NCI-H774 (cell line): Measurements from ENCODE around the gene SEC11A.
"Not testable (repeated sequence)": the region's sequence is repeated elsewhere in the genome, so short reads cannot be mapped to it uniquely, and the experiment has no call there.

Experiments
- DNase-seq: peaks from one replicate; lab custom pipeline; 2025; lab: John Stamatoyannopoulos, UW

The SEC11A gene

GRCh38 chr15:84737005-84737404 lies 21.1 kb upstream of the SEC11A start:
- no peak for DNase-seq

GRCh38 chr15:84736375-84736774 lies 20.4 kb upstream of the SEC11A start:
- DNase-seq, result no peak

- DNase-seq, result not testable (repeated sequence)
Observed at GRCh38 chr15:84735480-84736061, 19.6 kb upstream of the SEC11A start.

- DNase-seq, result peak; percentile 44
Observed at GRCh38 chr15:84734794-84735479, 19.0 kb upstream of the SEC11A start.

- DNase-seq, result no peak
Observed at GRCh38 chr15:84731774-84732173, 15.8 kb upstream of the SEC11A start.

- no peak for DNase-seq
Observed at GRCh38 chr15:84727429-84727828, 11.5 kb upstream of the SEC11A start.

GRCh38 chr15:84725001-84725491 lies 9.1 kb upstream of the SEC11A start:
- no peak for DNase-seq

GRCh38 chr15:84722628-84723027 lies 6.7 kb upstream of the SEC11A start:
- DNase-seq, result no peak

- no peak for DNase-seq
Observed at GRCh38 chr15:84721371-84721770, 5.4 kb upstream of the SEC11A start.

GRCh38 chr15:84715441-84716035 lies 401 bp downstream of the SEC11A start:
- DNase-seq, result peak; percentile 26

- DNase-seq, result no peak
Observed at GRCh38 chr15:84714821-84715220, 1.1 kb downstream of the SEC11A start.

- DNase-seq, result no peak
Observed at GRCh38 chr15:84714372-84714771, 1.6 kb downstream of the SEC11A start.

GRCh38 chr15:84703808-84704207 lies 12.1 kb downstream of the SEC11A start:
- DNase-seq, result no peak

- DNase-seq, result no peak
Observed at GRCh38 chr15:84702961-84703482, 12.9 kb downstream of the SEC11A start.

- no peak for DNase-seq
Observed at GRCh38 chr15:84699538-84700191, 16.3 kb downstream of the SEC11A start.

- no peak for DNase-seq
Observed at GRCh38 chr15:84697236-84697990, 18.5 kb downstream of the SEC11A start.

GRCh38 chr15:84696757-84697156 lies 19.2 kb downstream of the SEC11A start:
- no peak for DNase-seq

GRCh38 chr15:84690342-84690741 lies 25.6 kb downstream of the SEC11A start:
- DNase-seq, result no peak

- no peak for DNase-seq
Observed at GRCh38 chr15:84689858-84690257, 26.1 kb downstream of the SEC11A start.

GRCh38 chr15:84686446-84686845 lies 29.5 kb downstream of the SEC11A start:
- not testable (repeated sequence) for DNase-seq

- DNase-seq, result no peak
Observed at GRCh38 chr15:84685304-84685703, 30.6 kb downstream of the SEC11A start.

- no peak for DNase-seq
Observed at GRCh38 chr15:84684092-84684491, 31.8 kb downstream of the SEC11A start.
